Astrocyte (in vitro differentiated cells and primary cell): Measurements from ENCODE around the gene PCSK5.

Experiments used
- EZH2 ChIP-seq: IDR thresholded peaks from 2 replicates; pipeline ENCODE4 v1.6.1; 2012; ENCODE audit warnings: mild to moderate bottlenecking, low read length, inconsistent platforms; ENCODE audit not compliant: insufficient read depth
- TF ChIP-seq, protein P1 (sequence below): IDR thresholded peaks from 2 replicates; pipeline ENCODE4 v1.5.1; 2011; ENCODE audit warnings: low read depth, mild to moderate bottlenecking, inconsistent platforms, low read length, moderate library complexity; ENCODE audit not compliant: insufficient read depth

DNA sequence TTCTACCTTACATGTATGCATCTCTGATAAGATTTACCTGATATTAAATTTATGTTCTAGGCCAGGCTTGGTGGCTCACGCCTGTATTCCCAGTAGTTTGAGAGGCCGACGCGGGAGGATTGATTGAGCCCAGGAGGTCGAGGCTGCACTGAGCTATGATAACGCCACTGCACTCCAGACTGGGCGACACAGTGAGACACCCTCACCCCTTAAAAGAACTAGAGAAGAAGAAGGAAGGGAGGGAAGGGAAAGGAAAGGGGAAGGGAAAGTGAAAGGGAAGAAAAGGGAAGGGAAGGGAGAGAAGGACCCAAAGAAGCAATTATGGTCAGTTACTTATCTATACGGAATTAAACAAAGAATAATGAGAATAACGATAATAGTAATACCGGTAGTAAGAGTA is 504.9 kb downstream of the PCSK5 start:
- TF ChIP-seq, protein P1, sequence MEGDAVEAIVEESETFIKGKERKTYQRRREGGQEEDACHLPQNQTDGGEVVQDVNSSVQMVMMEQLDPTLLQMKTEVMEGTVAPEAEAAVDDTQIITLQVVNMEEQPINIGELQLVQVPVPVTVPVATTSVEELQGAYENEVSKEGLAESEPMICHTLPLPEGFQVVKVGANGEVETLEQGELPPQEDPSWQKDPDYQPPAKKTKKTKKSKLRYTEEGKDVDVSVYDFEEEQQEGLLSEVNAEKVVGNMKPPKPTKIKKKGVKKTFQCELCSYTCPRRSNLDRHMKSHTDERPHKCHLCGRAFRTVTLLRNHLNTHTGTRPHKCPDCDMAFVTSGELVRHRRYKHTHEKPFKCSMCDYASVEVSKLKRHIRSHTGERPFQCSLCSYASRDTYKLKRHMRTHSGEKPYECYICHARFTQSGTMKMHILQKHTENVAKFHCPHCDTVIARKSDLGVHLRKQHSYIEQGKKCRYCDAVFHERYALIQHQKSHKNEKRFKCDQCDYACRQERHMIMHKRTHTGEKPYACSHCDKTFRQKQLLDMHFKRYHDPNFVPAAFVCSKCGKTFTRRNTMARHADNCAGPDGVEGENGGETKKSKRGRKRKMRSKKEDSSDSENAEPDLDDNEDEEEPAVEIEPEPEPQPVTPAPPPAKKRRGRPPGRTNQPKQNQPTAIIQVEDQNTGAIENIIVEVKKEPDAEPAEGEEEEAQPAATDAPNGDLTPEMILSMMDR, result no peak
- TF ChIP-seq EZH2, result no peak
